GM23248 (cell line): Measurements from ENCODE around the gene VWA1. TPM values are rescaled to one million over a fixed set of nuclear protein-coding genes. Genes with fewer than 3 reads are reported as not detected.
"Not testable (repeated sequence)": the region's sequence is repeated elsewhere in the genome, so short reads cannot be mapped to it uniquely, and the experiment has no call there.

Source experiments
- DNase-seq: peaks from one replicate; pipeline ENCODE4 v3.0.0-alpha.2; 2015
- H2AFZ ChIP-seq: fragments of 200-600 bp; sonication (generic); 2 replicates; pipeline ENCODE4 v1.6.1; 2016; ENCODE audit warnings: antibody characterized with exemption
- H3F3A ChIP-seq: fragments of 200-600 bp; sonication (generic); 2 replicates; pipeline ENCODE4 v1.6.1; 2016; ENCODE audit warnings: mild to moderate bottlenecking, antibody characterized with exemption, mixed run types; ENCODE audit not compliant: insufficient read depth
- H3K27ac ChIP-seq: fragments of 200-600 bp; sonication (generic); 2 replicates; pipeline ENCODE4 v1.5.1; 2016; ENCODE audit warnings: mild to moderate bottlenecking
- H3K27me3 ChIP-seq: fragments of 200-600 bp; sonication (generic); replicated peaks from 2 replicates; pipeline ENCODE4 v1.6.1; 2016; ENCODE audit warnings: mild to moderate bottlenecking; ENCODE audit not compliant: insufficient read depth
- H3K36me3 ChIP-seq: fragments of 200-600 bp; sonication (generic); 2 replicates; pipeline ENCODE4 v1.6.1; 2016; ENCODE audit warnings: low read depth, mild to moderate bottlenecking
- H3K4me1 ChIP-seq: fragments of 200-600 bp; sonication (generic); 2 replicates; pipeline ENCODE4 v1.6.1; 2016; ENCODE audit warnings: mild to moderate bottlenecking; ENCODE audit not compliant: insufficient read depth
- H3K4me2 ChIP-seq: fragments of 200-600 bp; sonication (generic); one replicate; pipeline ENCODE4 v1.6.1; 2016; ENCODE audit warnings: mild to moderate bottlenecking; ENCODE audit not compliant: unreplicated experiment
- H3K4me3 ChIP-seq: fragments of 200-600 bp; sonication (generic); 2 replicates; pipeline ENCODE4 v1.5.1; 2016; ENCODE audit warnings: mild to moderate bottlenecking
- H3K79me2 ChIP-seq: fragments of 200-600 bp; sonication (generic); 2 replicates; pipeline ENCODE4 v1.6.1; 2016; ENCODE audit warnings: mild to moderate bottlenecking; ENCODE audit not compliant: insufficient read depth
- H3K9ac ChIP-seq: fragments of 200-600 bp; sonication (generic); 2 replicates; pipeline ENCODE4 v1.6.1; 2016; ENCODE audit warnings: mild to moderate bottlenecking
- H3K9me2 ChIP-seq: fragments of 200-600 bp; sonication (generic); 2 replicates; pipeline ENCODE4 v1.6.1; 2016; ENCODE audit warnings: mixed run types, mild to moderate bottlenecking, moderate library complexity; ENCODE audit not compliant: insufficient read depth
- H3K9me3 ChIP-seq: fragments of 200-600 bp; sonication (generic); one replicate; pipeline ENCODE4 v1.6.1; 2017; ENCODE audit warnings: low read depth
- H4K20me1 ChIP-seq: fragments of 200-600 bp; sonication (generic); 2 replicates; pipeline ENCODE4 v1.6.0; 2016; ENCODE audit not compliant: insufficient read depth
- EZH2 ChIP-seq: fragments of 200-600 bp; sonication (generic); IDR thresholded peaks from 2 replicates; pipeline ENCODE4 v1.6.1; 2018; ENCODE audit warnings: antibody characterized with exemption, mild to moderate bottlenecking; ENCODE audit not compliant: insufficient read depth, poor library complexity, severe bottlenecking
- EZH2phosphoT487 ChIP-seq: fragments of 200-600 bp; sonication (generic); IDR thresholded peaks from 2 replicates; pipeline ENCODE4 v1.6.1; 2018; ENCODE audit warnings: antibody characterized with exemption, moderate library complexity, mild to moderate bottlenecking, low read depth; ENCODE audit not compliant: insufficient read depth
- WGBS, 2 experiments: methylation state at CpG; one replicate each; pipeline ENCODE4 v1.1.6; 2015 to 2017; ENCODE audit warnings: low lambda C conversion rate in 2 of 2, low coverage in 1 of 2; ENCODE audit errors: missing lambda C conversion rate in 2 of 2; 5-methylcytosine and 5-hydroxymethylcytosine counted together
- in situ Hi-C: fragments of 300-500 bp; cut with MboI; formaldehyde crosslinking; loops from 2 replicates; pipeline ENCODE4 v1.15.0; 2020
- polyA plus RNA-seq: library from polyadenylated mRNA; unstranded; fragments of >200 nt; fragmentation: Nextera tagmentation; extraction: Ambion mirVana; gene quantifications from 2 replicates; pipeline ENCODE4 v1.2.1, GENCODE V29; 2016
- total RNA-seq: library from RNA; depleted of rRNA; stranded (reverse); fragments of >200 nt; shearing (Covaris generic); gene quantifications from 2 replicates; pipeline ENCODE4 v1.2.3, GENCODE V29; 2014

Gene VWA1
- total and polyA plus RNA-seq, 2 experiments from 2014 or later = 1.3 to 1.4 TPM

GRCh38 chr1:1411626-1412025, 23.9 kb upstream of the VWA1 start:
- TF ChIP-seq EZH2 = no peak
- TF ChIP-seq EZH2phosphoT487 = no peak
- no peak overlapping the region for H3K27ac ChIP-seq
- peaks cover 11% of the 10 kb centered on the region for H3K4me1 ChIP-seq
- DNase-seq = no peak
- H3K4me3 ChIP-seq = no peak overlapping the region
- no peak overlapping the region for H3K4me2 ChIP-seq
- H3F3A ChIP-seq = peaks cover 4% of the 10 kb centered on the region
- no peaks in the 10 kb centered on the region for H3K9me3 ChIP-seq
- H3K9ac ChIP-seq = no peak overlapping the region
- H3K27me3 ChIP-seq = no peaks in the 10 kb centered on the region
- in situ Hi-C loops = no loop called here
- 0 out of 2 replicates have a peak, but pooled peaks cover 3% of the 10 kb centered on the region for H4K20me1 ChIP-seq
- 96 to 98% methylated on average over 13 of the region's 13 CpGs for WGBS, 2 experiments
- H3K9me2 ChIP-seq = no peaks in the 10 kb centered on the region
- no peak overlapping the region for H2AFZ ChIP-seq
- peaks cover 29% of the 10 kb centered on the region for H3K79me2 ChIP-seq
- H3K36me3 ChIP-seq = no peaks in the 10 kb centered on the region

- 29 to 30% methylated on average over 11 of the region's 11 CpGs for WGBS, 2 experiments
- H3K4me1 ChIP-seq = peaks cover 11% of the 10 kb centered on the region
- H3K4me3 ChIP-seq, H3F3A ChIP-seq, H3K9me3 ChIP-seq, H3K27me3 ChIP-seq, H3K9me2 ChIP-seq, in situ Hi-C loops, DNase-seq, H3K36me3 ChIP-seq, H3K27ac ChIP-seq, H4K20me1 ChIP-seq, H3K4me2 ChIP-seq, H2AFZ ChIP-seq, H3K9ac ChIP-seq: not testable (repeated sequence)
- peaks cover 22% of the 10 kb centered on the region for H3K79me2 ChIP-seq
Observed at GRCh38 chr1:1412311-1412902, 23.1 kb upstream of the VWA1 start.

GRCh38 chr1:1415751-1416150, 19.7 kb upstream of the VWA1 start:
- Histone ChIP-seq H3K4me2 (no peak overlapping the region), H3K36me3 (no peaks in the 10 kb centered on the region), H3K4me3 (no peak overlapping the region), H3K9me3 (no peaks in the 10 kb centered on the region), H4K20me1 (no peaks in the 10 kb centered on the region), H3K4me1 (no peaks in the 10 kb centered on the region), H3K79me2 (no peaks in the 10 kb centered on the region), H3K9me2 (no peaks in the 10 kb centered on the region), H3K9ac (no peak overlapping the region), H3K27me3 (no peaks in the 10 kb centered on the region), H2AFZ (no peak overlapping the region), H3F3A (no peaks in the 10 kb centered on the region), H3K27ac (no peak overlapping the region)
- DNase-seq = no peak
- no peak for TF ChIP-seq EZH2
- TF ChIP-seq EZH2phosphoT487 = no peak
- in situ Hi-C loops = no loop called here
- 78 to 82% methylated on average over 13 of the region's 13 CpGs for WGBS, 2 experiments

- H3K4me3 ChIP-seq, H3K9ac ChIP-seq, H3K9me3 ChIP-seq, H3K4me1 ChIP-seq, H2AFZ ChIP-seq, H4K20me1 ChIP-seq, H3K4me2 ChIP-seq, H3K9me2 ChIP-seq, H3K36me3 ChIP-seq, H3F3A ChIP-seq, H3K27me3 ChIP-seq, DNase-seq, H3K79me2 ChIP-seq, in situ Hi-C loops, H3K27ac ChIP-seq: not testable (repeated sequence)
- WGBS, 2 experiments = 70 to 74% methylated on average over 5 of the region's 5 CpGs
Observed at GRCh38 chr1:1417396-1417795, 18.1 kb upstream of the VWA1 start.

GRCh38 chr1:1417825-1418463, 17.5 kb upstream of the VWA1 start:
- in situ Hi-C loops = not testable (repeated sequence)

More at GRCh38 chr1:1417825-1418463, 17.5 kb upstream of the VWA1 start:
- H3K79me2 ChIP-seq, H3K36me3 ChIP-seq, H3F3A ChIP-seq, H3K4me2 ChIP-seq, H3K27ac ChIP-seq, H3K27me3 ChIP-seq, H3K4me1 ChIP-seq, H2AFZ ChIP-seq, H3K4me3 ChIP-seq, H3K9me2 ChIP-seq, DNase-seq, H4K20me1 ChIP-seq, H3K9me3 ChIP-seq, H3K9ac ChIP-seq: not testable (repeated sequence)
- WGBS, 2 experiments = 90 to 91% methylated on average over 25 of the region's 25 CpGs
